T47D (cell line): ENCODE data around the gene RARB.

Experiments used
- DNase-seq, 2 experiments: peaks; one replicate each; pipeline versions ENCODE4 v3.0.0 to v3.0.0-alpha.2; 2011 to 2012; ENCODE audit warnings: low read depth in 1 of 2, low spot score in 1 of 2
- JUND ChIP-seq: IDR thresholded peaks from 2 replicates; pipeline ENCODE4 v1.6.1; 2012; ENCODE audit warnings: low read depth
- in situ Hi-C: cut with HindIII; loops from 2 replicates; pipeline ENCODE4 v1.10.0; 2016; ENCODE audit warnings: low sequenced_read_pairs, low pct_unique_long_range_greater_than_20kb

The RARB gene

GRCh38 chr3:25565807-25566206 lies 137.7 kb downstream of the RARB start:
- in situ Hi-C loops = no loop called here

GRCh38 chr3:25566358-25566920 lies 138.4 kb downstream of the RARB start:
- peak in 1 of 2 experiments; percentile 30 for DNase-seq
- in situ Hi-C loops = no loop called here
- no peak for TF ChIP-seq JUND

More at GRCh38 chr3:25565807-25566206, 137.7 kb downstream of the RARB start:
- DNase-seq = no peak
- TF ChIP-seq JUND = no peak

DNA sequence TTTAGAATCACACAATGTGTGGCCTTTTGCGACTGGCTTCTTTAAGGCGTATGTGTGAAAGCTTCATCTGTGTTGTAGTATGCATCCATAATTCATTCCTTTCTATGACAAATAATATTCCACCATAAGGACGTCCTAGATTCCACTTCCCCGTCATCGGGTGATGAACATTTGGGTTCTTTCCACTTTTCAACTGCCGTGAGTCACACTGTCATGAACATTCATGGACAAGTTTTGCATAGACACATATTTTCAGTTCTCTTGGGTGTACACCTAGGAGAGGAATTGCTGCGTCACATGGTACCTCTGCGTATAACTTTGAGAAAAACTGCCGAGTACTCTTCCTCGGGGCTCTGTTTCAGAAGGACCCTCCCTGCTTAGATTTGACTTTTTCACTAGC lies 139.3 kb downstream of the RARB start:
- in situ Hi-C loops = no loop called here
- DNase-seq = no peak
- no peak for TF ChIP-seq JUND

GRCh38 chr3:25567806-25568524 lies 139.9 kb downstream of the RARB start:
- no peak for DNase-seq
- no peak for TF ChIP-seq JUND
- in situ Hi-C loops = no loop called here

- TF ChIP-seq JUND = no peak
- in situ Hi-C loops = no loop called here
- no peak for DNase-seq
Observed at GRCh38 chr3:25568525-25569078, 140.5 kb downstream of the RARB start.

GRCh38 chr3:25571285-25571684 lies 143.2 kb downstream of the RARB start:
- in situ Hi-C loops = no loop called here
- no peak for TF ChIP-seq JUND
- DNase-seq = peak in 1 of 2 experiments; percentile 23

GRCh38 chr3:25572336-25572735 lies 144.3 kb downstream of the RARB start:
- no peak for TF ChIP-seq JUND
- DNase-seq = no peak
- in situ Hi-C loops = no loop called here

DNA sequence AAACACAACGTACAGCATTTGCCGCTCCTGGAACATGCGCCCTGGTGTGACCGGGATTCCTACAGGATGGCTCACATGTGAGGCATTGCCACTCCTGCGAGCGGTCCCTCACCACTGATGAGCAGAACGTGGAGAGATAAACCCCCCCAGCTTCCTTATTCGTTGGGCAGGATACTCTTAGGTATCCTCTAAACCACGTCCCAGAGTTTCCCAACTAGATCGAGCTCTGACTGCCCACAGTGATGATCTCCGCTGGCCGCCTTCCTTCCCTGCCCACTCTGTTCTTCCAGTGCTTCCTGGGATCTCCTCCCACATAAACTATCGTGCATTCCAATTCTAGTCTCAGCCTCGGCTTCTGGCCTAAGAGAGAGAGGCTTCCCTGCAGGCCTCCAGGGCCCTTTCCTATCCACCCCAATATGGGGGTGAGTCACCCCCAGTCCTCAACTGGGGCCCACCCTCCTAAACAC lies 144.9 kb downstream of the RARB start:
- TF ChIP-seq JUND = no peak
- no peak for DNase-seq
- in situ Hi-C loops = no loop called here

- no peak for DNase-seq
- TF ChIP-seq JUND = no peak
- in situ Hi-C loops = no loop called here
Observed at GRCh38 chr3:25573386-25574171, 145.5 kb downstream of the RARB start.

- DNase-seq = no peak
- no peak for TF ChIP-seq JUND
- in situ Hi-C loops = no loop called here
Observed at GRCh38 chr3:25574172-25574765, 146.2 kb downstream of the RARB start.

- no peak for DNase-seq
- no peak for TF ChIP-seq JUND
- in situ Hi-C loops = no loop called here
Observed at GRCh38 chr3:25575001-25575400, 146.9 kb downstream of the RARB start.

GRCh38 chr3:25576146-25576545 lies 148.1 kb downstream of the RARB start:
- DNase-seq = no peak
- in situ Hi-C loops = no loop called here
- no peak for TF ChIP-seq JUND
